Measurements from ENCODE around the gene CX3CL1.
"Not testable (repeated sequence)": the region's sequence is repeated elsewhere in the genome, so short reads cannot be mapped to it uniquely, and the experiment has no call there.

Gene CX3CL1

GRCh38 chr16:57344094-57344493, 28.2 kb upstream of the CX3CL1 start:
- H3K9ac ChIP-seq (ENCODE audit: low read length); H3K27me3 ChIP-seq (ENCODE audit: control insufficient read depth in 1 of 2, insufficient read depth in 2 of 2, low read length in 2 of 2); H3K4me3 ChIP-seq (ENCODE audit: low read depth in 1 of 2, low read length in 2 of 2); H3K9me3 ChIP-seq (ENCODE audit: low read length); H3K27ac ChIP-seq (ENCODE audit: low read depth, low read length); H3K36me3 ChIP-seq (ENCODE audit: insufficient read depth, low read length): not testable (repeated sequence)
- H3K4me1 ChIP-seq (ENCODE audit: insufficient read depth, low read length), result peaks cover 15% of the 10 kb centered on the region

GRCh38 chr16:57345021-57345420, 27.3 kb upstream of the CX3CL1 start:
- Histone ChIP-seq H3K27me3 (ENCODE audit: control insufficient read depth in 1 of 2, insufficient read depth in 2 of 2, low read length in 2 of 2) (no peaks in the 10 kb centered on the region), H3K9ac (ENCODE audit: low read length) (no peak overlapping the region), H3K4me1 (ENCODE audit: insufficient read depth, low read length) (peaks cover 15% of the 10 kb centered on the region), H3K36me3 (ENCODE audit: insufficient read depth, low read length) (no peaks in the 10 kb centered on the region), H3K9me3 (ENCODE audit: low read length) (no peaks in the 10 kb centered on the region), H3K27ac (ENCODE audit: low read depth, low read length) (no peak overlapping the region), H3K4me3 (ENCODE audit: low read depth in 1 of 2, low read length in 2 of 2) (no peak overlapping the region)

DNA sequence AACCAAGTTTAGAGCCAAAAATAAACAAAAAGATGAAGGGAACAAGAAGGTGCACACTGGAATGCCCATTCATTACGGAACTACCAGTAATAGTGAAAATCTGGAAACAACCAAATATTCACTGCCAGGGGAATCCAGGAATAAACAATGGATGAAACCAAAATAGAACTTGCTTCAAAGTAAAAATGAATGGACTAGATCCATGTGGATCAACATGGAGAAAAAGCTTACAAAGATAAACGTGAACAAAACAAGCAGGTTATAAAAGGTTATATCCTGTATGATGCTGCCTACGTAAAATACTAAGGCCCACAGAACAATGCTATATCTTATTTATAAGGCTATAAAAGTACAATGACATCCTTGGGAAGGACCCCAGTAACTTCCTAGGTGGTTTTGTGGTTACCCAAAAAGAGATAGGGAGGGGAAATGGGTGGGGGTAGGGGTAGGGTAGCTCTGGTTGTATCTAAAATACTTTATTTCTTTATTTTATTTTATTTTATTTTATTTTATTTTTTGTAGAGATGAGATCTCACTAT, 26.6 kb upstream of the CX3CL1 start:
- Histone ChIP-seq H3K4me3 (ENCODE audit: low read depth in 1 of 2, low read length in 2 of 2) (no peak overlapping the region), H3K9ac (ENCODE audit: low read length) (no peak overlapping the region), H3K36me3 (ENCODE audit: insufficient read depth, low read length) (no peaks in the 10 kb centered on the region), H3K27ac (ENCODE audit: low read depth, low read length) (no peak overlapping the region), H3K27me3 (ENCODE audit: control insufficient read depth in 1 of 2, insufficient read depth in 2 of 2, low read length in 2 of 2) (no peaks in the 10 kb centered on the region), H3K4me1 (ENCODE audit: insufficient read depth, low read length) (peaks cover 15% of the 10 kb centered on the region), H3K9me3 (ENCODE audit: low read length) (no peaks in the 10 kb centered on the region)

GRCh38 chr16:57347858-57348257, 24.4 kb upstream of the CX3CL1 start:
- Histone ChIP-seq H3K9ac (ENCODE audit: low read length) (no peak overlapping the region), H3K4me1 (ENCODE audit: insufficient read depth, low read length) (no peaks in the 10 kb centered on the region), H3K27ac (ENCODE audit: low read depth, low read length) (no peak overlapping the region), H3K27me3 (ENCODE audit: control insufficient read depth in 1 of 2, insufficient read depth in 2 of 2, low read length in 2 of 2) (no peaks in the 10 kb centered on the region), H3K36me3 (ENCODE audit: insufficient read depth, low read length) (no peaks in the 10 kb centered on the region), H3K4me3 (ENCODE audit: low read depth in 1 of 2, low read length in 2 of 2) (no peak overlapping the region), H3K9me3 (ENCODE audit: low read length) (no peaks in the 10 kb centered on the region)

- Histone ChIP-seq H3K4me1 (ENCODE audit: insufficient read depth, low read length) (no peaks in the 10 kb centered on the region), H3K36me3 (ENCODE audit: insufficient read depth, low read length) (no peaks in the 10 kb centered on the region), H3K9me3 (ENCODE audit: low read length) (no peaks in the 10 kb centered on the region), H3K4me3 (ENCODE audit: low read depth in 1 of 2, low read length in 2 of 2) (no peak overlapping the region), H3K9ac (ENCODE audit: low read length) (no peak overlapping the region), H3K27me3 (ENCODE audit: control insufficient read depth in 1 of 2, insufficient read depth in 2 of 2, low read length in 2 of 2) (no peaks in the 10 kb centered on the region), H3K27ac (ENCODE audit: low read depth, low read length) (no peak overlapping the region)
These were observed 24.0 kb upstream of the CX3CL1 start for GRCh38 chr16:57348327-57348726.

DNA sequence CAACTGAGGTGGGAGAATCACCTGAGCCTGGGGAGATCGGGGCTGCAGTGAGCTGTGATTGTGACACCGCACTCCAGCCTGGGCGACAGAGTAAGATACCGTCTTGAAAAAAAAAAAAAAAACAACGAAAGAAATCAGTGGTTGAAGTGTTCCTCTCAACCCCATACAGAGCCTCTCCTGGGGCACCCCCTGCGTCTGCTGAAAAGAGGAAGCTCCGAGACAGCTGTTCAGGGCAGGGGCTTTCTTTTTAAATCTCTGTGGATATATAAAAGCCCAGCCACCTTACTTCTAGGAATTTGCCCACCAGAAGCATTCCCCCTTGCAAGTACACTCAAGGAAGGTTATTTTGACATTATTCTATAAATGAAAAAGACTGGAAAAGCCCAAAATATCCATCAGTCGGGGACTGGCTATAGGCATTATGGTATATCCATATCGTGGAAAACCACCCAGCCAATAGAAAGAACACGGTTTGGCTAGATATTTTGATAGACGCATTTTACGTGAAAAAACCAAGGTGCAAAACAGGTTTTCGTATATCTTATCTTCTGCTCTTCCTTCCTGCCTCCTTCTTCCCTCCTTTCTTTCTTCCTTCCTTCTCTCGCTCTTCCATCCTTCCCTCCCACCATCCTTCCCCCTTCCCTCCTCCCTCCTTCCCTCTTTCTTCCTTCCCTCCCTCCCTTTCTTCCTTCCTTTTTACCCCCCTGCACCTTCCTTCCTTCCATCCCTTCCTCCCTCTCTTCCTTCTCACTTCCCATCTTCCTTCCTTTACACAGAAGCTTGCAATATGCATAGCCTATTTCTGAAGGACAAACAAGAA, 22.9 kb upstream of the CX3CL1 start:
- Histone ChIP-seq H3K36me3 (ENCODE audit: insufficient read depth, low read length) (no peaks in the 10 kb centered on the region), H3K4me1 (ENCODE audit: insufficient read depth, low read length) (no peaks in the 10 kb centered on the region), H3K27ac (ENCODE audit: low read depth, low read length) (no peak overlapping the region), H3K4me3 (ENCODE audit: low read depth in 1 of 2, low read length in 2 of 2) (no peak overlapping the region), H3K27me3 (ENCODE audit: control insufficient read depth in 1 of 2, insufficient read depth in 2 of 2, low read length in 2 of 2) (no peaks in the 10 kb centered on the region), H3K9me3 (ENCODE audit: low read length) (no peaks in the 10 kb centered on the region), H3K9ac (ENCODE audit: low read length) (no peak overlapping the region)

DNA sequence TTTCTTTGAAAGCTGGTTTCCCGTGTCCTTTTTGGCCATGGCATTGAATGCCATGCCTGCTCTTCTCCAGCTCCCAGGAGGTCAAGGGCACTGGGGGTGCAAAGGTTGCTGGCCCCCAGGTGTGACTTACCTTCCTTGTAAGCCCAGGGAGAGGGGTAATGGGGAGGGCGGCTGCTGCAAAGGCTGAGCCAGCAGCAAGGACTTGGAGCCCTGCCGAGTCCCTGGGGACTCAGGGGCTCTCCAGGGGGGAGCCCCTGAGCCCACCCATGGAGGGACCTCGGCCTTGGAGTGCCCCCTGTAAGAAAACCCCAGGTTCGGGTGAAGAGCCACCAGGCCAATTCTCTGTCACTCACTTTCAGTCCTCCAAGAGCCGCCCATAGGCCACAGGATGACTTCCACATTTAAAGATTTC, 19.6 kb upstream of the CX3CL1 start:
- Histone ChIP-seq H3K9ac (ENCODE audit: low read length) (no peak overlapping the region), H3K4me1 (ENCODE audit: insufficient read depth, low read length) (no peaks in the 10 kb centered on the region), H3K27me3 (ENCODE audit: control insufficient read depth in 1 of 2, insufficient read depth in 2 of 2, low read length in 2 of 2) (no peaks in the 10 kb centered on the region), H3K9me3 (ENCODE audit: low read length) (no peaks in the 10 kb centered on the region), H3K27ac (ENCODE audit: low read depth, low read length) (no peak overlapping the region), H3K4me3 (ENCODE audit: low read depth in 1 of 2, low read length in 2 of 2) (no peak overlapping the region), H3K36me3 (ENCODE audit: insufficient read depth, low read length) (no peaks in the 10 kb centered on the region)

DNA sequence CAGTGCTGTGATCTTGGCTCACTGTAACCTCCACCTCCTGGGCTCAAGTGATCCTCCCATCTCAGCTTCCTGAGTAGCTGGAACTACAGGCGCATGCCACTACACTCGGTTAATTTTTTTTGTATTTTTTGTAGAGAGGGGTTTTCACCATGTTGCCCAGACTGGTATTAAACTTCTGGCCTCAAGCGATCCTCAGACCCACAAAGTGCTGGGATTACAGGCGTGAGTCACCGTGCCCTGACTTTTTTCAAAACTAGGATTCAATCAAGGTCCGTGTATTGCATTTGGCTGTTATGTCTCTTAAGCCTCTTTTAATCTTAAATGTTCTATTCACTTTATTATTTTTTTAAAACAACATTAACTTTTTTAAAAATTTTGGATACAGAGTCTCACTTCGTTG, 18.0 kb upstream of the CX3CL1 start:
- H3K27me3 ChIP-seq (ENCODE audit: control insufficient read depth in 1 of 2, insufficient read depth in 2 of 2, low read length in 2 of 2), result no peaks in the 10 kb centered on the region
- no peak overlapping the region for H3K27ac ChIP-seq (ENCODE audit: low read depth, low read length)
- no peaks in the 10 kb centered on the region for H3K4me1 ChIP-seq (ENCODE audit: insufficient read depth, low read length)
- no peaks in the 10 kb centered on the region for H3K36me3 ChIP-seq (ENCODE audit: insufficient read depth, low read length)
- H3K4me3 ChIP-seq (ENCODE audit: low read depth in 1 of 2, low read length in 2 of 2), result no peak overlapping the region
- H3K9me3 ChIP-seq (ENCODE audit: low read length), result no peaks in the 10 kb centered on the region
- H3K9ac ChIP-seq (ENCODE audit: low read length), result no peak overlapping the region

GRCh38 chr16:57355898-57356414, 16.3 kb upstream of the CX3CL1 start:
- Histone ChIP-seq H3K4me1 (ENCODE audit: insufficient read depth, low read length) (no peaks in the 10 kb centered on the region), H3K9me3 (ENCODE audit: low read length) (no peaks in the 10 kb centered on the region), H3K4me3 (ENCODE audit: low read depth in 1 of 2, low read length in 2 of 2) (no peak overlapping the region), H3K27me3 (ENCODE audit: control insufficient read depth in 1 of 2, insufficient read depth in 2 of 2, low read length in 2 of 2) (no peaks in the 10 kb centered on the region), H3K9ac (ENCODE audit: low read length) (no peak overlapping the region), H3K36me3 (ENCODE audit: insufficient read depth, low read length) (no peaks in the 10 kb centered on the region), H3K27ac (ENCODE audit: low read depth, low read length) (no peak overlapping the region)

DNA sequence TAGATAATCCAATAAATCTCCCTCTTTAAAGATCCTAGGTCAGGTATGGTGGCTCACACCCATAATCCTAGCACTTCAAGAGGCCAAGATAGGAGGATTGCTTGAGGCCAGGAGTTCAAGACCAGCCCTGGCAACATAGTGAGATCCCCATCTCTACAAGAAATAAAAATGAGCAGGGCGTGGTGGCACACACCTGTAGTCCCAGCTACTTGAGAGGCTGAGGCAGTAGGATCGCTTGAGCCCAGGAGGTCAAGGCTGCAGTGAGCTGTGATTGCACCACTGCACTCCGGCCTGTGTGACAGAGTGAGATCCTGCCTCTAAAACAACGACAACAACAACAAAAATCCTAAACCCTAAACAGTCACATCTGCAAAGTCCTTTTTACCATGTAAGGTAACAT, 15.7 kb upstream of the CX3CL1 start:
- Histone ChIP-seq H3K27me3 (ENCODE audit: control insufficient read depth in 1 of 2, insufficient read depth in 2 of 2, low read length in 2 of 2) (no peaks in the 10 kb centered on the region), H3K27ac (ENCODE audit: low read depth, low read length) (no peak overlapping the region), H3K9me3 (ENCODE audit: low read length) (no peaks in the 10 kb centered on the region), H3K36me3 (ENCODE audit: insufficient read depth, low read length) (no peaks in the 10 kb centered on the region), H3K4me3 (ENCODE audit: low read depth in 1 of 2, low read length in 2 of 2) (no peak overlapping the region), H3K4me1 (ENCODE audit: insufficient read depth, low read length) (no peaks in the 10 kb centered on the region), H3K9ac (ENCODE audit: low read length) (no peak overlapping the region)

DNA sequence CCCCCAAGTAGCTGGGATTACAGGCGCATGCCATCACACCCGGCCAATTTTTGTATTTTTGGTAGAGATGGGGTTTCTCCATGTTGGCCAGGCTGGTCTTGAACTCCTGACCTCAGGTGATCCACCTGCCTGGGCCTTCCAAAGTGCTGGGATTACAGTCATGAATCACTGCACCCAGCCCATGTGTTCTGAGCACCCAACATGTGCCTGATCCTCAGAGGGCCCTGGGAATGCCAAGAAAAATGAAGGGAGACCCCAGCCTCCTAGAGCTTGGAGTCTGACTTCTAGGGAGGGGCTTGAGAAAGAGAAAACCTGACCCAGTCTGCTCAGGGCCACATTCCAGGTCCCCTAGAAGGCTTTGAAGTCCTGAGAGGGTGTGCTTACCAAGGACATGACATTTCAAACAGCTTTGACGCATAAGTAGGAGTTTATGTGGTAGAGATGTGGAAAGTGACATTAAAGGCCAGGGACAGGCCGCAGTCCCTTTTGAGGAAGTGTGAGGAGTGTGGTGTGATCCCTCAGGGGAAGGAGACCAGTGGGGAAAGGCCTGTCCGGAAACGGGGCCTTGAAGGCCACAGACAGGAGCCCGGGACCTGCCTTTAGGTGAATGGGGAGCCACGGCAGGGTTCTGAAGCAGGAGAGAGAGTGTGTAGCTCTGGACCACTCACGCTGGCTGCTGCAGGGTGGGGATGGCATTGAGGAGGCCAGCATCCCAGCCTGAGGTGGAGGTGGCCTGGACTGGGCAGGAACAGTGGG, 14.8 kb upstream of the CX3CL1 start:
- H3K9me3 ChIP-seq (ENCODE audit: low read length), result no peaks in the 10 kb centered on the region

More for the DNA sequence above, 14.8 kb upstream of the CX3CL1 start:
- H3K9ac ChIP-seq (ENCODE audit: low read length), result no peak overlapping the region
- no peaks in the 10 kb centered on the region for H3K4me1 ChIP-seq (ENCODE audit: insufficient read depth, low read length)
- no peak overlapping the region for H3K4me3 ChIP-seq (ENCODE audit: low read depth in 1 of 2, low read length in 2 of 2)
- H3K36me3 ChIP-seq (ENCODE audit: insufficient read depth, low read length), result no peaks in the 10 kb centered on the region
- no peaks in the 10 kb centered on the region for H3K27me3 ChIP-seq (ENCODE audit: control insufficient read depth in 1 of 2, insufficient read depth in 2 of 2, low read length in 2 of 2)
- H3K27ac ChIP-seq (ENCODE audit: low read depth, low read length), result no peak overlapping the region
